Sigmoid colon (tissue), 4 donors: ENCODE data around the gene CDC42BPA.

Experiments used
- CTCF ChIP-seq, 4 experiments: fragments of 450-650 bp in 3 of 4; fragments of 200-600 bp in 1 of 4; IDR thresholded peaks; one replicate each; pipeline ENCODE4 v1.5.1; 2016 to 2019; ENCODE audit warnings: antibody characterized with exemption in 4 of 4, mild to moderate bottlenecking in 3 of 4, moderate library complexity in 2 of 4
- EP300 ChIP-seq, 4 donors: sonication (generic); formaldehyde crosslinking; IDR thresholded peaks; one replicate each; pipeline ENCODE4 v1.6.1; 2017; ENCODE audit warnings: antibody characterized with exemption in 4 of 4
- POLR2A ChIP-seq, 2 donors: fragments of 450-650 bp; IDR thresholded peaks; one replicate each; pipeline ENCODE4 v1.6.1; 2016; ENCODE audit warnings: antibody characterized with exemption in 2 of 2, mild to moderate bottlenecking in 2 of 2, moderate library complexity in 2 of 2
- POLR2AphosphoS5 ChIP-seq, 4 donors: sonication (generic); formaldehyde crosslinking; IDR thresholded peaks; one replicate each; pipeline ENCODE4 v1.6.1; 2017; ENCODE audit warnings: antibody characterized with exemption in 4 of 4

GRCh38 chr1:227215863-227216510 lies 102.3 kb downstream of the CDC42BPA start:
- TF ChIP-seq CTCF (IDR thresholded peaks at IDR 0.05), result no peak
- no peak for TF ChIP-seq POLR2AphosphoS5 (IDR thresholded peaks at IDR 0.05)
- no peak for TF ChIP-seq POLR2A (IDR thresholded peaks at IDR 0.05)
- no peak for TF ChIP-seq EP300 (IDR thresholded peaks at IDR 0.05)
